ENCODE data around the gene P4HA1. TPM values are rescaled to one million over a fixed set of nuclear protein-coding genes. Genes with fewer than 3 reads are reported as not detected.

Gene P4HA1
- total RNA-seq: 10 to 100 TPM in 3 of 4 donors, 1 to 10 TPM in 1; 5.0 to 13.8 (median 12.3) TPM

DNA sequence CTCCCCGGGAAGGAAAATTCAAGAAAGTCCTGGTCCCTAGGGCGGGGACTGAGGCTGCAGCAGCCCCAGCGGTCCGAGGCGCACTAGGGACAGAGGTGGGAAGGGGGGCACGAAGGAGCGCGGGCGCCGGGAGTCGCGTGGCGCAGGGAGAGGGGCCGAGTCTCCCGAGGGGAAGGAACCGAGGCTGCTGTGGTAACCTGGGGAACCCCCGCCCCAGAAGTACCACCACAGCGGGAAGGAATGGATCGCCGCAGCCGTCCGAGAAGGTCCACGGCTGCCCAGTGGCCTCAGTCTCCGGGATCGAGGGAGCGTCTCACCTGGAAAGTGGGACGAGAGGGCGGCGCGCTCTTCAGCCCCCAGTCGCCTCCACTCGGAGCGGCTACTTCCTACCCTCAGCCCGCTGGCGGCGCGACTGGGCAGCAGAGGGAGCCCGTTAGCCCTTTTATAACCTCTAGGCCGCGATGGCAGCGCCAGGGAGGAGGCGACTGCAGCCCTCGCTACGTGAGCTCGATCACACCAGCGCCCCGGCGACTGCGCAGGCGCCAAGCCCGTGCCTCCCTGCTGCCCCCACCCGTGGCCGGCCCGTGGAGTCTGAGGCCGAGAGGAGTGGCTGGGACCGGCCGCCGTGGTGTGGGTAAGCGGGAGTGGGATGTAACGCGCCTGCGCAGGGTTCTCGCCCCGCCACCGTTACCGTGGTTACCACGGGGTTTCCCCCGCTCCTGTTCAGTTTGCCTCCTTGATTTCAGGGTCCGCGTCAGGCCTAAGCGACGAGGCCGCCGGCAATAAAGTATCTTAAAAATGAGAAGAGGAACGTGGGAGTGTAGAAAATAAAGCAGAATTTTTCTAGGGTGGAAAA lies at the start of gene P4HA1:
Gene P4HA1, minus strand, starts transcription at position 418 of the 856 bp plus-strand sequence. CDS start 21,983 bp downstream, outside the sequence.
- WGBS, 2 donors: 0 to 1% methylated on average over 20 to 26 of the region's 75 CpGs
- H3K36me3 ChIP-seq: peaks cover 0 to 9% (median 0%) of the 10 kb centered on the region in 3 donors
- no peaks in the 10 kb centered on the region for H3K9me3 ChIP-seq
- peak within 1 kb of the TSS; percentile 66 to 93 (median 87) for H3K4me3 ChIP-seq
- no peaks in the 10 kb centered on the region for H3K27me3 ChIP-seq
- H3K4me1 ChIP-seq: peaks cover 0 to 33% (median 14%) of the 10 kb centered on the region in 3 donors
- DNase-seq: peak; percentile 90
- intact Hi-C loops (cut with DNase I): no loop called here
- TF ChIP-seq, protein P1, sequence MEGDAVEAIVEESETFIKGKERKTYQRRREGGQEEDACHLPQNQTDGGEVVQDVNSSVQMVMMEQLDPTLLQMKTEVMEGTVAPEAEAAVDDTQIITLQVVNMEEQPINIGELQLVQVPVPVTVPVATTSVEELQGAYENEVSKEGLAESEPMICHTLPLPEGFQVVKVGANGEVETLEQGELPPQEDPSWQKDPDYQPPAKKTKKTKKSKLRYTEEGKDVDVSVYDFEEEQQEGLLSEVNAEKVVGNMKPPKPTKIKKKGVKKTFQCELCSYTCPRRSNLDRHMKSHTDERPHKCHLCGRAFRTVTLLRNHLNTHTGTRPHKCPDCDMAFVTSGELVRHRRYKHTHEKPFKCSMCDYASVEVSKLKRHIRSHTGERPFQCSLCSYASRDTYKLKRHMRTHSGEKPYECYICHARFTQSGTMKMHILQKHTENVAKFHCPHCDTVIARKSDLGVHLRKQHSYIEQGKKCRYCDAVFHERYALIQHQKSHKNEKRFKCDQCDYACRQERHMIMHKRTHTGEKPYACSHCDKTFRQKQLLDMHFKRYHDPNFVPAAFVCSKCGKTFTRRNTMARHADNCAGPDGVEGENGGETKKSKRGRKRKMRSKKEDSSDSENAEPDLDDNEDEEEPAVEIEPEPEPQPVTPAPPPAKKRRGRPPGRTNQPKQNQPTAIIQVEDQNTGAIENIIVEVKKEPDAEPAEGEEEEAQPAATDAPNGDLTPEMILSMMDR (IDR thresholded peaks at IDR 0.05): peak; percentile 57 to 77 (median 70)
- peak in 3 of 4 donors; percentile 32 to 95 (median 90) for TF ChIP-seq POLR2A (IDR thresholded peaks at IDR 0.05)
- peak within 1 kb of the TSS; percentile 92 to 96 (median 95) for H3K27ac ChIP-seq

DNA sequence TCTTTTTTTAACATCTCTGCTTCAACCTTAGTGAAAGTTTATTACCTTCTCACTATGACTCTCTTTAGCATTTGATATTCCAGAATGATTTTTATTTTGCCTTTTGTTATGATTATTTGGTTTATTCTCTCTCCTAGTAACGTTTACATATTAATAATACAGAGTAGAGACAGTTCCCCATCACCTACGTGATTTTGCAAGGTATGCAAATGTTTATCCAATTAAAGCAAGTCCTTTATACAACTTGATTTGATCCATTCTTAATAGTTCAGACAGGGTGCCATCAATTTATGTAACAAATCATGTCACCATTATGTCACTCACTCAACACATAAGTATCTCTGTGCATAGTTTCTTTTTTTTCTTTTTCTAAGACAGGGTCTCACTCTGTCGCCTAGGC lies 44.9 kb upstream of the P4HA1 start:
- H3K36me3 ChIP-seq: peaks cover 5 to 100% (median 41%) of the 10 kb centered on the region in 3 donors
- intact Hi-C loops (cut with DNase I): no loop called here

DNA sequence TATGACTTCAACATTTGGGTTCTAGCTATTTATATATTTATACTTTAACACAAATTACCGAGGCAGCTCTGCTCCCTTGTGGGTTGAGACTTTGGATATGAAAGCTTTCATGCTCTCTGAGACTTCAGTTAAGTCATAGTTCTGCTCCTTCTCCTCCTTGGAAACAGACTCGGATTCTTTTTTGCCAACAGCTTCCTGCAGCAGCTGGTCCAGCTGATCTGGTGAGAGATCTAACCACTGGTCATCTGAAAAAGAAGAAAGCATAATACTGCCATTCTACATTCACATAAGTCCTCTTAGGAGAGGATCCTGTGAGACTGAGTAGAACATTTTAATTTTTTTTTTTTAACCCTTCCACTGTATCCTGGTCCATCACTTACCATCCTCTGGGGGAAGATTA lies 42.6 kb upstream of the P4HA1 start:
- TF ChIP-seq, protein P1 (IDR thresholded peaks at IDR 0.05): no peak
- no peak for TF ChIP-seq POLR2A (IDR thresholded peaks at IDR 0.05)
- Histone ChIP-seq H3K27me3 (no peaks in the 10 kb centered on the region), H3K27ac (no peak overlapping the region), H3K9me3 (no peaks in the 10 kb centered on the region), H3K4me1 (no peaks in the 10 kb centered on the region), H3K36me3 (peaks cover 3 to 100% (median 39%) of the 10 kb centered on the region in 3 donors), H3K4me3 (no peak overlapping the region)
- intact Hi-C loops (cut with DNase I): no loop called here
- no peak for DNase-seq
- WGBS, 2 donors: 69 to 75% methylated on average over 2 of the region's 2 CpGs

More for the DNA sequence above, 44.9 kb upstream of the P4HA1 start:
- 82 to 90% methylated on average over 3 of the region's 3 CpGs for whole genome bisulfite sequencing, 2 donors
- no peak for TF ChIP-seq POLR2A (IDR thresholded peaks at IDR 0.05)
- TF ChIP-seq, protein P1 (IDR thresholded peaks at IDR 0.05): no peak
- H3K27ac ChIP-seq: no peak overlapping the region
- H3K27me3 ChIP-seq: no peaks in the 10 kb centered on the region
- H3K9me3 ChIP-seq: no peaks in the 10 kb centered on the region
- no peaks in the 10 kb centered on the region for H3K4me1 ChIP-seq
- no peak overlapping the region for H3K4me3 ChIP-seq
- DNase-seq: no peak

DNA sequence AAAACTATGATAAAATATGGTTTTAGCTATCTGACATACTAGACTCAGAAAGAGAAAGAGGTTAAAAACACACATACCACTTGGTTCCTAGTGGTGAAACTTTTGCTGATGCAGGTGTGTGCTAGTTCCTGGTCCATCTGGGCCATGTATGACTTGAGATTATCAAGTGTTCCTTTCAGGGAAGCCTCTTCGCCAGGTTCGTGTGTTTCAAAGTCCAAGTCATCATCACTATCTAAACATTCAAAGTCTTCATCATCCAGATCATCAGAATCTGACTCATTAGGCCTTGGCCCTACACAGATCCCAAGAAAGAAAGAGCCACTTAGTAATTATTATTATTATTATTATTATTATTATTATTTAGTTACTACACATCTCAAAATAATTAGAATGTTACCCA lies 40.0 kb upstream of the P4HA1 start:
- H3K27ac ChIP-seq: no peak overlapping the region
- H3K27me3 ChIP-seq: no peaks in the 10 kb centered on the region
- no peak overlapping the region for H3K4me3 ChIP-seq
- no peak for DNase-seq
- H3K9me3 ChIP-seq: no peaks in the 10 kb centered on the region
- H3K36me3 ChIP-seq: peaks cover 0 to 100% (median 29%) of the 10 kb centered on the region in 3 donors
- intact Hi-C loops (cut with DNase I): no loop called here
- peaks cover 0 to 10% (median 0%) of the 10 kb centered on the region in 3 donors for H3K4me1 ChIP-seq
- TF ChIP-seq, protein P1 (IDR thresholded peaks at IDR 0.05): no peak
- no peak for TF ChIP-seq POLR2A (IDR thresholded peaks at IDR 0.05)
- 77 to 78% methylated on average over 2 of the region's 2 CpGs for WGBS, 2 donors

DNA sequence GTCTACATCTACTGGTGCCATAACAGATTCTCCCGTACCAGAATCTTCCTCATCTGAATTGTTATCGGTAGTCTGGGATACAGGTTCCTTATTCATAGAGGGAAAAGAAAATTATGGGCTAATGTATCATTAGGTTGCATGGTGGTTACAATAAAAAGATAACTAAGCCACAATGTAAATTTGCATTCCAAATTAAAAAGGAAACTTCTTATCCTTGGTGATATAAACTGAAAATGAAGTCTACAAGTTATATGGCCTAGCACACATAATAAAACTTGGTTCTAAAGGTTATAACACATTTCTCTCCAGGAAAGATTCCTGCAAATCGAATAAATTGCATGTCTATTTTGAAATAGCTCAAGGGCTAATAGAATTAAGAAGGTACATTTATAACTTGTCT lies 38.1 kb upstream of the P4HA1 start:
- DNase-seq: no peak
- Histone ChIP-seq H3K27ac (no peak overlapping the region), H3K9me3 (no peaks in the 10 kb centered on the region), H3K27me3 (no peaks in the 10 kb centered on the region), H3K4me1 (peaks cover 0 to 18% (median 0%) of the 10 kb centered on the region in 3 donors), H3K4me3 (no peak overlapping the region), H3K36me3 (peaks cover 0 to 100% (median 29%) of the 10 kb centered on the region in 3 donors)
- TF ChIP-seq, protein P1 (IDR thresholded peaks at IDR 0.05): no peak
- TF ChIP-seq POLR2A (IDR thresholded peaks at IDR 0.05): no peak
- 89 to 94% methylated on average over 3 of the region's 3 CpGs for WGBS, 2 donors
- intact Hi-C loops (cut with DNase I): no loop called here
